Prostate gland (tissue), 2 donors: ENCODE results near the gene QSER1. TPM values are rescaled to one million over a fixed set of nuclear protein-coding genes. Genes with fewer than 3 reads are reported as not detected.
"Not testable (repeated sequence)": the region's sequence is repeated elsewhere in the genome, so short reads cannot be mapped to it uniquely, and the experiment has no call there.

ENCODE experiments used
- DNase-seq: peaks from one replicate; pipeline ENCODE4 v3.0.0-alpha.2; 2019; ENCODE audit warnings: low spot score
- H3K27ac ChIP-seq, 2 donors: fragments of 200-600 bp; sonication (generic); 2 replicates each; pipeline ENCODE4 v1.5.1; 2017 to 2019
- H3K27me3 ChIP-seq: fragments of 200-600 bp; sonication (generic); replicated peaks from 2 replicates; pipeline ENCODE4 v1.5.1; 2019; ENCODE audit not compliant: insufficient read depth
- H3K36me3 ChIP-seq, 2 donors: fragments of 200-600 bp; sonication (generic); 1 replicate in 1 of 2; 2 replicates in 1 of 2; pipeline versions ENCODE4 v1.5.1 to v1.8.1; 2017 to 2019
- H3K4me1 ChIP-seq: fragments of 200-600 bp; sonication (generic); replicated peaks from 2 replicates; pipeline ENCODE4 v1.5.1; 2019
- H3K4me3 ChIP-seq, 2 donors: fragments of 200-600 bp; sonication (generic); 2 replicates each; pipeline ENCODE4 v1.5.1; 2017 to 2019
- H3K9me3 ChIP-seq: fragments of 200-600 bp; sonication (generic); 2 replicates; pipeline ENCODE4 v1.5.1; 2017
- CTCF ChIP-seq, 4 experiments: fragments of 200-600 bp in 2 of 4; fragments of 450-650 bp in 2 of 4; sonication (generic) in 2 of 4; IDR thresholded peaks; 1 replicate in 3 of 4; 2 replicates in 1 of 4; pipeline ENCODE4 v1.5.1; 2016 to 2019; ENCODE audit warnings: antibody characterized with exemption in 4 of 4, mild to moderate bottlenecking in 2 of 4, moderate library complexity in 2 of 4
- POLR2A ChIP-seq: fragments of 450-650 bp; IDR thresholded peaks from one replicate; pipeline ENCODE4 v1.6.1; 2016; ENCODE audit warnings: antibody characterized with exemption, mild to moderate bottlenecking
- POLR2AphosphoS5 ChIP-seq: sonication (generic); formaldehyde crosslinking; IDR thresholded peaks from one replicate; pipeline ENCODE4 v1.6.1; 2017; ENCODE audit warnings: antibody characterized with exemption
- WGBS: methylation state at CpG from one replicate; pipeline ENCODE4 v1.1.5; 2018; 5-methylcytosine and 5-hydroxymethylcytosine counted together
- intact Hi-C: fragments of 100-400 bp; cut with DNase I; formaldehyde crosslinking; loops from one replicate; pipeline ENCODE4 v1.14.2; 2022
- total RNA-seq, 2 donors: library from RNA; depleted of rRNA; stranded (reverse); fragments of >200 nt; gene quantifications; one replicate each; pipeline ENCODE4 v1.1.0, GENCODE V29; 2016

QSER1 gene
- total RNA-seq, 2 donors from 2014 or later: 15.8 to 25.5 TPM

GRCh38 chr11:32968541-32968940 lies 75.9 kb downstream of the QSER1 start:
- no peak for DNase-seq
- intact Hi-C loops: no loop called here
- no peaks in the 10 kb centered on the region for H3K36me3 ChIP-seq

GRCh38 chr11:32972233-32972632 lies 79.6 kb downstream of the QSER1 start:
- H3K4me1 ChIP-seq, DNase-seq, intact Hi-C loops, H3K36me3 ChIP-seq, H3K27me3 ChIP-seq, H3K4me3 ChIP-seq, H3K9me3 ChIP-seq, H3K27ac ChIP-seq: not testable (repeated sequence)
- WGBS: 97% methylated on average over 3 of the region's 3 CpGs

More at GRCh38 chr11:32968541-32968940, 75.9 kb downstream of the QSER1 start:
- Histone ChIP-seq H3K4me1 (no peaks in the 10 kb centered on the region), H3K9me3 (no peaks in the 10 kb centered on the region), H3K27me3 (no peaks in the 10 kb centered on the region), H3K4me3 (no peak overlapping the region), H3K27ac (no peak overlapping the region)
- WGBS: 76% methylated on average over 1 of the region's 1 CpG
- no peak for TF ChIP-seq POLR2A
- no peak for TF ChIP-seq POLR2AphosphoS5
- no peak for TF ChIP-seq CTCF (IDR thresholded peaks at IDR 0.05)

- TF ChIP-seq POLR2AphosphoS5 (no peak), POLR2A (no peak), CTCF (IDR thresholded peaks at IDR 0.05) (no peak)
- Histone ChIP-seq H3K4me1 (no peaks in the 10 kb centered on the region), H3K27ac (no peak overlapping the region), H3K9me3 (no peaks in the 10 kb centered on the region), H3K4me3 (no peak overlapping the region), H3K36me3 (no peaks in the 10 kb centered on the region), H3K27me3 (no peaks in the 10 kb centered on the region)
- 83% methylated on average over 3 of the region's 3 CpGs for WGBS
- intact Hi-C loops: no loop called here
- no peak for DNase-seq
Measured at GRCh38 chr11:32972781-32973180, 80.2 kb downstream of the QSER1 start.

- no peak for DNase-seq
- no peaks in the 10 kb centered on the region for H3K9me3 ChIP-seq
- intact Hi-C loops: no loop called here
- no peak overlapping the region for H3K27ac ChIP-seq
- TF ChIP-seq CTCF (IDR thresholded peaks at IDR 0.05) (no peak), POLR2A (no peak), POLR2AphosphoS5 (no peak)
- 63% methylated on average over 2 of the region's 2 CpGs for WGBS
- H3K36me3 ChIP-seq: no peaks in the 10 kb centered on the region
- H3K4me3 ChIP-seq: no peak overlapping the region
- no peaks in the 10 kb centered on the region for H3K27me3 ChIP-seq
- no peaks in the 10 kb centered on the region for H3K4me1 ChIP-seq
Measured at GRCh38 chr11:32982626-32983025, 90.0 kb downstream of the QSER1 start.

GRCh38 chr11:32983506-32983905 lies 90.9 kb downstream of the QSER1 start:
- no peak overlapping the region for H3K4me3 ChIP-seq
- H3K27ac ChIP-seq: no peak overlapping the region
- no peaks in the 10 kb centered on the region for H3K4me1 ChIP-seq
- no peaks in the 10 kb centered on the region for H3K27me3 ChIP-seq
- H3K9me3 ChIP-seq: no peaks in the 10 kb centered on the region
- intact Hi-C loops: no loop called here
- H3K36me3 ChIP-seq: no peaks in the 10 kb centered on the region
- WGBS: 93% methylated on average over 2 of the region's 2 CpGs
- no peak for TF ChIP-seq POLR2A
- no peak for DNase-seq

- intact Hi-C loops: no loop called here
- Histone ChIP-seq H3K36me3 (no peaks in the 10 kb centered on the region), H3K4me3 (no peak overlapping the region), H3K9me3 (no peaks in the 10 kb centered on the region), H3K4me1 (no peaks in the 10 kb centered on the region), H3K27me3 (no peaks in the 10 kb centered on the region), H3K27ac (no peak overlapping the region)
- 99% methylated on average over 5 of the region's 5 CpGs for WGBS
- no peak for TF ChIP-seq CTCF (IDR thresholded peaks at IDR 0.05)
- TF ChIP-seq POLR2AphosphoS5: no peak
- no peak for TF ChIP-seq POLR2A
- no peak for DNase-seq
Measured at GRCh38 chr11:32985600-32985999, 93.0 kb downstream of the QSER1 start.
